HCT116 (cell line): ENCODE results near the gene FADS6. TPM values are rescaled to one million over a fixed set of nuclear protein-coding genes. Genes with fewer than 3 reads are reported as not detected.

ENCODE experiments used
- ATAC-seq: fragments of 200-7000 bp; cut with Tn5 transposase; 2 replicates; pipeline ENCODE4 v1.9.1; 2020; ENCODE audit warnings: mild to moderate bottlenecking, moderate library complexity
- BruUV-seq: library from RNA; stranded (reverse); fragments of 400-500 nt; replicated peaks from 2 replicates; lab custom pipeline; 2021; lab: Mats Ljungman, UMichigan
- CTCF ChIA-PET: fragments of 300-600 bp; sonication (Branson Sonifier 250); formaldehyde crosslinking; loops from one replicate; lab custom pipeline; 2021; ENCODE audit warnings: antibody characterized with exemption; lab: Charles Lee
- POLR2A ChIA-PET: fragments of 300-600, 350-600 bp; sonication (Branson Sonifier 250); formaldehyde crosslinking; loops from one replicate; lab custom pipeline; 2021; ENCODE audit warnings: antibody characterized with exemption; lab: Charles Lee
- RAD21 ChIA-PET, 2 experiments: fragments of 300-600 bp; sonication (Branson Sonifier 250); formaldehyde crosslinking; loops; one replicate each; lab custom pipeline; 2023; ENCODE audit warnings: low total read pairs in 2 of 2; ENCODE audit not compliant: uncharacterized antibody in 2 of 2, unreplicated experiment in 2 of 2, low non-redundant PET in 1 of 2; lab: Charles Lee
- DNase-seq: peaks from one replicate; pipeline ENCODE4 v3.0.0-alpha.2; 2010; ENCODE audit warnings: low read depth, low spot score
- H2AFZ ChIP-seq: fragments of 200-600 bp; shearing (Covaris generic), sonication (generic); 2 replicates; pipeline ENCODE4 v1.6.1; 2017; ENCODE audit warnings: low read depth, mixed run types, mixed read lengths, antibody characterized with exemption, low read length; ENCODE audit not compliant: poor library complexity, severe bottlenecking
- H3K27ac ChIP-seq: 2 replicates; pipeline ENCODE4 v1.5.1; 2012; ENCODE audit warnings: low read depth, low read length
- H3K27me3 ChIP-seq: fragments of 200-600 bp; sonication (generic); 2 replicates; pipeline ENCODE4 v1.6.1; 2016; ENCODE audit warnings: mixed run types, low read length, mixed read lengths; ENCODE audit not compliant: insufficient read depth
- H3K36me3 ChIP-seq, 2 experiments: fragments of 200-500 bp in 1 of 2; fragments of 200-600 bp in 1 of 2; sonication (Bioruptor generic) in 1 of 2; sonication (generic) in 1 of 2; 2 replicates each; pipeline versions ENCODE4 v1.5.1 to v1.6.1; 2014 to 2016; ENCODE audit warnings: low read length in 2 of 2, inconsistent platforms in 1 of 2, mixed read lengths in 1 of 2, mixed run types in 1 of 2; ENCODE audit not compliant: insufficient read depth in 2 of 2, control insufficient read depth in 1 of 2
- H3K4me1 ChIP-seq, 2 experiments: fragments of 200-600 bp in 1 of 2; sonication (generic) in 1 of 2; 2 replicates each; pipeline versions ENCODE4 v1.5.1 to v1.6.1; 2012 to 2017; ENCODE audit warnings: low read length in 2 of 2, inconsistent platforms in 1 of 2, mild to moderate bottlenecking in 1 of 2, mixed read lengths in 1 of 2, mixed run types in 1 of 2, moderate library complexity in 1 of 2; ENCODE audit not compliant: insufficient read depth in 2 of 2, control insufficient read depth in 1 of 2
- H3K4me2 ChIP-seq: fragments of 200-600 bp; sonication (generic); 2 replicates; pipeline ENCODE4 v1.6.1; 2017; ENCODE audit warnings: mixed run types, low read length, mixed read lengths
- H3K4me3 ChIP-seq, 2 experiments: fragments of 200-600 bp in 1 of 2; sonication (generic) in 1 of 2; replicated peaks in 1 of 2; 2 replicates each; pipeline ENCODE4 v1.5.1; 2011 to 2016; ENCODE audit warnings: low read length in 2 of 2, control low read depth in 1 of 2, low read depth in 1 of 2, mild to moderate bottlenecking in 1 of 2, mixed read lengths in 1 of 2, mixed run types in 1 of 2
- H3K79me2 ChIP-seq: fragments of 200-600 bp; sonication (generic); 2 replicates; pipeline ENCODE4 v1.6.1; 2017; ENCODE audit warnings: mild to moderate bottlenecking, mixed run types, low read length, moderate library complexity, mixed read lengths; ENCODE audit not compliant: insufficient read depth
- H3K9ac ChIP-seq: fragments of 200-600 bp; sonication (generic); 2 replicates; pipeline ENCODE4 v1.6.1; 2016; ENCODE audit warnings: low read length, mixed read lengths
- H3K9me2 ChIP-seq: fragments of 200-600 bp; sonication (generic), shearing (Covaris generic); 2 replicates; pipeline ENCODE4 v1.6.1; 2017; ENCODE audit warnings: mixed run types, mild to moderate bottlenecking, moderate library complexity; ENCODE audit not compliant: insufficient read depth
- H3K9me3 ChIP-seq, 2 experiments: fragments of 200-500 bp in 1 of 2; fragments of 200-600 bp in 1 of 2; sonication (Bioruptor generic) in 1 of 2; sonication (generic) in 1 of 2; 2 replicates each; pipeline ENCODE4 v1.6.1; 2014 to 2017; ENCODE audit warnings: low read length in 2 of 2, mixed read lengths in 2 of 2, inconsistent platforms in 1 of 2, low read depth in 1 of 2, mild to moderate bottlenecking in 1 of 2, mixed run types in 1 of 2, moderate library complexity in 1 of 2; ENCODE audit not compliant: control insufficient read depth in 1 of 2, insufficient read depth in 1 of 2
- H4K20me1 ChIP-seq: fragments of 200-600 bp; sonication (generic), shearing (Covaris generic); 2 replicates; pipeline ENCODE4 v1.6.1; 2017; ENCODE audit warnings: mixed run types, mild to moderate bottlenecking, moderate library complexity; ENCODE audit not compliant: insufficient read depth
- EGR1 ChIP-seq: IDR thresholded peaks from 2 replicates; pipeline ENCODE4 v1.6.1; 2012; ENCODE audit warnings: low read depth
- ELF1 ChIP-seq: IDR thresholded peaks from 2 replicates; pipeline ENCODE4 v1.6.1; 2012; ENCODE audit warnings: low read depth, borderline replicate concordance
- FOSL1 ChIP-seq: IDR thresholded peaks from 2 replicates; pipeline ENCODE4 v1.6.1; 2012; ENCODE audit warnings: low read depth
- POLR2A ChIP-seq: IDR thresholded peaks from 2 replicates; pipeline ENCODE4 v1.7.0; 2011; ENCODE audit warnings: borderline replicate concordance; ENCODE audit not compliant: insufficient read depth, insufficient read length; ENCODE audit errors: extremely low read depth
- RAD21 ChIP-seq: IDR thresholded peaks from 2 replicates; pipeline ENCODE4 v1.6.1; 2012; ENCODE audit warnings: low read depth, mild to moderate bottlenecking
- SRF ChIP-seq: IDR thresholded peaks from 2 replicates; pipeline ENCODE4 v1.6.1; 2012; ENCODE audit warnings: low read depth
- TCF7L2 ChIP-seq: IDR thresholded peaks from 2 replicates; pipeline ENCODE4 v1.7.0; 2011; ENCODE audit warnings: borderline replicate concordance, inconsistent platforms; ENCODE audit not compliant: insufficient read depth, insufficient read length; ENCODE audit errors: extremely low read depth
- ZFX ChIP-seq: fragments of 450-650 bp; IDR thresholded peaks from 2 replicates; pipeline ENCODE4 v1.6.1; 2017
- intact Hi-C: fragments of 100-400 bp; cut with micrococcal nuclease; formaldehyde crosslinking; loops from 2 replicates; pipeline ENCODE4 v1.10.0; 2022
- total RNA-seq: library from RNA; stranded (reverse); gene quantifications from one replicate; pipeline ENCODE4 v1.2.1, GENCODE V29; 2021; ENCODE audit not compliant: unreplicated experiment
- TF ChIP-seq, protein P1 (sequence below): IDR thresholded peaks from 2 replicates; pipeline ENCODE4 v1.6.1; 2011; ENCODE audit warnings: mild to moderate bottlenecking, low read length, moderate library complexity; ENCODE audit not compliant: insufficient replicate concordance; ENCODE audit errors: extremely low read depth
- TF ChIP-seq, protein P2 (sequence below): IDR thresholded peaks from 2 replicates; pipeline ENCODE4 v1.6.1; 2012

FADS6 gene
- total RNA-seq, 1 experiment from 2014 or later = not detected

DNA sequence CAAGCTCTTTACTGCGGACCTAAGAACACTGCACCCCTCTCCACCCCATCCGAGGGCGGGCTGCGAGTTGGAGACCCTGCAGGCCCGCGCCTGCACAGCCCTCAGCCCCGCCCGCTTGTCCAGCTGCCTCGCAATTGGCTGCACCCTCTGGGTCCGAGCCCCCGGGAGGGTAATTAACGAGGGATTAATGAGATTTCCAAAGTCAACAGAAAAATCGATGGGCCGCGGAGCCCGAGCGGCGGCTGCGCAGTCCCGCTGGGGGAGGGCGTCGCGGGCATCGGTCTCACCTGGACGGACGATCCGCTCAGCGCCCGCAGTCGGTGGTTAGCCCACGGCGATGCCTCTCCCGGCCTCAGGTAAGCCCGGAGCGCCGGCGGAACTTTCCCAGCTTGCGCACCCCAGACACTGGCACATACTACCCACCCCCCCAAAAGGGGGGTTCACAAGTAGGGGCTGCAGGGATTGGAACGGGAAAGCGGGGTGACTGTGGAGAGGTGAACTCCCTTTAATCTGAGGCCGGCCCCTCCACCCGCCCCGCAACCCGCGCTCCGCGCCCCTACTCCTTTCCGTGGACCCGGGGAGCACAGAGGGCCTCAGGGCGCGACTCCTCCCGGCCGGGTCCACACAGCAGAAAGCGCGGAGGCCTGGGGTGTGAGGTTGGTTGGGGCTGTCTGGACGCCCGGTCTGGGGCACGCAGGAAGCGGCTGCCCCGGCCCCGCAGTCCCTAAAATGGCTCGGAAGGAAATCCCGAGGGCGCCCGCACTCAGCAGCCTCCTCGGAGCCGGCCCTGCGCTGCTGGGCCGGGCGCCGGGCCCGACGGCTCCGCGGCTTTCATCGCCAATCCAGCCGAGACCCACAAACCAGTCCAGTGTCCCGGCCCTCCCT is 42.4 kb upstream of the FADS6 start, which contains the start of gene OTOP3 (continued):
- TF ChIP-seq TCF7L2 (no peak), ZFX (no peak)

DNA sequence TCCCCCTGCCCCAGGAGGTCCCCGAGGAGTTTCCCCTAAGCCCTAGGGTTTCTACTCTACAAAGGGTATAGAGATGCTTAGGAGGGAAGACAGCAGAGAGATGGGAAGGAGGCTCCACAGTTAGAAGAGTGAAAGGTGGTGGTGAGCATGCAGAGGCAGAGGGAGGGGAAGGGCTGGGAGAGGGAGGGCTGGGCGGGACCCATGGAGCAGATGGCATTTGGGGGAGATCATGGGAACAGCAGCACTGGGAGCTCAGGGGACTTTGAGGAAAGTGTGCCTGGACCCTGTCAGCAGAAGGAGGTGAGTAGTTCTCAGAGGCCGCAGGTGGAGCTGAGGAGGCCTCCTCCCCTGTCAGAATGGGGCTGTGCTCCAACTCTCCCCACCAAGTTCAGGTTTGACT is 41.6 kb upstream of the FADS6 start:
- H3K9ac ChIP-seq = no peak overlapping the region
- no peak overlapping the region for H3K4me3 ChIP-seq
- no peaks in the 10 kb centered on the region for H3K9me3 ChIP-seq
- intact Hi-C loops = no loop called here
- no peak overlapping the region for H2AFZ ChIP-seq
- CTCF ChIA-PET = no interaction called here
- DNase-seq = no peak
- H3K9me2 ChIP-seq = no peaks in the 10 kb centered on the region
- BruUV-seq = no TSS peak
- H3K4me1 ChIP-seq = peaks cover 0 to 20% of the 10 kb centered on the region in 2 experiments; a peak in 2 of 4 replicates
- H3K36me3 ChIP-seq = no peaks in the 10 kb centered on the region
- no peak for ATAC-seq
- H3K27ac ChIP-seq = no peak overlapping the region
- RAD21 ChIA-PET = interaction anchor here in 1 of 2 experiments (0.7 kb wide), 1 partner anchor 24 kb away, joined by 4 read pairs; no protein-coding TSS in a partner anchor
- POLR2A ChIA-PET = no interaction called here
- H3K79me2 ChIP-seq = no peaks in the 10 kb centered on the region
- TF ChIP-seq, protein P1, sequence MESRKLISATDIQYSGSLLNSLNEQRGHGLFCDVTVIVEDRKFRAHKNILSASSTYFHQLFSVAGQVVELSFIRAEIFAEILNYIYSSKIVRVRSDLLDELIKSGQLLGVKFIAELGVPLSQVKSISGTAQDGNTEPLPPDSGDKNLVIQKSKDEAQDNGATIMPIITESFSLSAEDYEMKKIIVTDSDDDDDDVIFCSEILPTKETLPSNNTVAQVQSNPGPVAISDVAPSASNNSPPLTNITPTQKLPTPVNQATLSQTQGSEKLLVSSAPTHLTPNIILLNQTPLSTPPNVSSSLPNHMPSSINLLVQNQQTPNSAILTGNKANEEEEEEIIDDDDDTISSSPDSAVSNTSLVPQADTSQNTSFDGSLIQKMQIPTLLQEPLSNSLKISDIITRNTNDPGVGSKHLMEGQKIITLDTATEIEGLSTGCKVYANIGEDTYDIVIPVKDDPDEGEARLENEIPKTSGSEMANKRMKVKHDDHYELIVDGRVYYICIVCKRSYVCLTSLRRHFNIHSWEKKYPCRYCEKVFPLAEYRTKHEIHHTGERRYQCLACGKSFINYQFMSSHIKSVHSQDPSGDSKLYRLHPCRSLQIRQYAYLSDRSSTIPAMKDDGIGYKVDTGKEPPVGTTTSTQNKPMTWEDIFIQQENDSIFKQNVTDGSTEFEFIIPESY = no peak
- TF ChIP-seq TCF7L2 (no peak), POLR2A (no peak), ELF1 (no peak), SRF (no peak), RAD21 (no peak), FOSL1 (no peak), EGR1 (no peak)
- TF ChIP-seq, protein P2, sequence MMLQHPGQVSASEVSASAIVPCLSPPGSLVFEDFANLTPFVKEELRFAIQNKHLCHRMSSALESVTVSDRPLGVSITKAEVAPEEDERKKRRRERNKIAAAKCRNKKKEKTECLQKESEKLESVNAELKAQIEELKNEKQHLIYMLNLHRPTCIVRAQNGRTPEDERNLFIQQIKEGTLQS = no peak
- TF ChIP-seq, all 23 proteins: peak for 0
- Histone ChIP-seq H3K27me3 (peaks cover 4% of the 10 kb centered on the region; the same call in 1 of the 2 replicates), H4K20me1 (no peaks in the 10 kb centered on the region), H3K4me2 (no peak overlapping the region)
